Measurements from ENCODE around the gene ADD2. TPM values are rescaled to one million over a fixed set of nuclear protein-coding genes. Genes with fewer than 3 reads are reported as not detected.

Gene ADD2
- total and polyA plus RNA-seq, 2 experiments from 2014 or later: 4.7 to 40.0 TPM

- no peak within 1 kb of the TSS for H3K27ac ChIP-seq
- peak in 1 of 2 donors; percentile 33 for DNase-seq (ENCODE audit: low read depth in 1 of 2, low spot score in 1 of 2)
- no peaks in the 10 kb centered on the region for H3K9me3 ChIP-seq (ENCODE audit: low read depth)
- H3K27me3 ChIP-seq: peaks cover 94% of the 10 kb centered on the region
- peak within 1 kb of the TSS; percentile 20 for H3K4me3 ChIP-seq
- H3K36me3 ChIP-seq: no peaks in the 10 kb centered on the region
- H3K4me1 ChIP-seq (ENCODE audit: low read depth): peaks cover 4% of the 10 kb centered on the region
- TF ChIP-seq CTCF (IDR thresholded peaks at IDR 0.05; ENCODE audit: low read depth, low read length): no peak
Observed at GRCh38 chr2:70790136-70790828, 22.3 kb upstream of the ADD2 start, which contains the start of gene FIGLA. Gene FIGLA (minus strand): TSS chr2:70790643. CDS start chr2:70790638, 5 bp downstream.

DNA sequence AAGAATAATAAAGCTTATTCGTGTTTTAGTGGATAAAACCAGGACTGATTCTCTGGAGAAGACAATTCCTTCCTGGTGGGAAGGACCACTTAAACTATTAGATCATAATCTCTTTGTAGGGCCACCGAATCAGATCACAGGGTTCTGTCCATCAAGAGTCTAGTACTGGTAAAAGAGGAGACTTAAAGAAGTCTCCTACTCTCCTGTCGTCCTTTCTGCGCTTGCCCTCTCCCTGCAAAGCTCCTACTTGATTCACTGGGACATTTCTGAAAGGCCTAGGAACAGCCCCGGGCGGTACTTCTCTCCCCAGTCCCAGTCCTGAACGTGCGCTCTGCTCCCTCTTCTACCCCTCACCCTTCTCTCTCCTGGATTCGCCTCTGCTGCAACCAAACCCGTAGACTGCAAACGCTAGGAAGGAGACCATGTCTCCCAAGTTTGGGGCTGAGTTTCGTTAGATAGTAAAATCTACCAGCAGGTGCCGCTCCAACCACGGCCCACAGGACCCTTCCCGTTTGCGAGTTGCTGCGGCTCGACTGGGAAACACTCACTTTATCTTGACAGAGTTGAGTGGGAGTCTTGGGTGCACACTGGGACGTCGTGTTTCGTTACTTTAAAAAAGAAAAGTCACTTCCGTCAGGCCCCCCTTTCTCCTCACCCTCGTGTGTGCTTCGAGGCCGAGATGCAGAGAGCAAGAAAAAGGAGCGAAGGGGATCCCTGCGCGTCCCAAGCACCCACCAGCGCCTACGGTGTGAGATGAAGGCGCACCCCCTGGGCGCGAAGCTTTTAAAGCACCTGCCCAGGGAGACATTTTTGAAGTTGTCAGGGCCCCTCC is 21.5 kb upstream of the ADD2 start:
- H3K27ac ChIP-seq: no peak overlapping the region
- no peaks in the 10 kb centered on the region for H3K36me3 ChIP-seq
- peaks cover 90% of the 10 kb centered on the region for H3K27me3 ChIP-seq
- peak; percentile 68 to 84 for DNase-seq (ENCODE audit: low read depth in 1 of 2, low spot score in 1 of 2)
- TF ChIP-seq CTCF (IDR thresholded peaks at IDR 0.05; ENCODE audit: low read depth, low read length): peak; percentile 73
- H3K4me3 ChIP-seq: peak overlapping the region; percentile 20
- no peaks in the 10 kb centered on the region for H3K9me3 ChIP-seq (ENCODE audit: low read depth)
- H3K4me1 ChIP-seq (ENCODE audit: low read depth): peaks cover 4% of the 10 kb centered on the region

DNA sequence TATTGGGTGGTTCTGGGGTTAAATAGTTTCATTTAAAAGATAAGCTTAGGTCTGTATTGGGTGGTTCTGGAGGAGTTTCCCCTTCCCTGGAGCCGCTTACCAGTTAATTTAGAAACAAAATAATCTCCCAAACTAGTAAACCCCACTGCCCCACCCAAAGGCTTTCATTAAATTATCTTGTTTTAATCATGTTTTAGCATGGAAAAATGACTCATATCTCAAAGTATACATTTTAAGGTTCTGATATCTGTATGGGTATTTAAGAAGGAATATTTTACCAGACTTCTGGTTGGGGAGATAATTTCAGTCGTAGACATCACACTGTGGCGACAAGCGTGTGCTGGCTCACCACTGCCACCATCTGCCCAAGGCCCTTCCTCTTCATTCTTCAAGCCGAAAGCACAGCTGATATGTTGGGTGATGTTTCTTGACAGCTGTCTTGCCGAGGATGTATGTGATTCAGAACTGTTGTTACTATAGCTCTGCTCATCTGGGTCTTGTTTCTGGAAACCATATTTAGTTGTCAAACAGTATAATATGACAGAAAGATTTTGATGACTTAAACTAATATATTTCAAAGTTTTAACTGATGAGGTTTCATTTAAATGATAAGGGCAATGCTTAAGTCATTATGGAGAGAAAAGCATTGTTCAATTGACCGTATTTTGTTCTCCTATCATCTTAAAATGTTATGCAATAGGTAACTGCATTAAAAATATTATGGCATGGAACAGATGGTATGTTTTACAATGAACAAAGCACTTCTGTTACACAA is 17.3 kb upstream of the ADD2 start:
- Histone ChIP-seq H3K27ac (no peak overlapping the region), H3K4me1 (ENCODE audit: low read depth) (peaks cover 4% of the 10 kb centered on the region), H3K4me3 (no peak overlapping the region), H3K27me3 (peaks cover 48% of the 10 kb centered on the region), H3K9me3 (ENCODE audit: low read depth) (no peaks in the 10 kb centered on the region), H3K36me3 (no peaks in the 10 kb centered on the region)
- DNase-seq (ENCODE audit: low read depth in 1 of 2, low spot score in 1 of 2): peak; percentile 48 to 52
- peak; percentile 63 for TF ChIP-seq CTCF (IDR thresholded peaks at IDR 0.05; ENCODE audit: low read depth, low read length)

DNA sequence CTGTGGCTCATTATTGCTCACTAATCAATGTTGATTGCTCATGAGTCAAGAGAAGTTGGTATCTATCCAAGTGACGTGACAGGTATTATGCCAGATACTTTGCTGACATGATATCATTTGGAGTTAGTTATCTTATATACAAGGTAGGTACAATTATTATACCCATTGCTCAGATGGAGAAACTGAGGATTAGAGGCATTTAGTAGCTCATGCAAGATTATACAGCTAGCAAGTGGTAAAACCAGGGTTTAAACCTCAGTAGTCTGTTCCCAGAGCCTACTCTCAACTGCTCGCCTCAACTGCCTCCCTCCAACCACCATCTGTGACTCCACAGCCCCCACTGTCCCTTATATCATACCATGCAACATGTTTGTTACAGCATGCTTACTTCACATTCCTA is 16.3 kb upstream of the ADD2 start:
- Histone ChIP-seq H3K4me1 (ENCODE audit: low read depth) (no peaks in the 10 kb centered on the region), H3K36me3 (no peaks in the 10 kb centered on the region), H3K9me3 (ENCODE audit: low read depth) (no peaks in the 10 kb centered on the region), H3K27ac (no peak overlapping the region), H3K4me3 (no peak overlapping the region), H3K27me3 (peaks cover 38% of the 10 kb centered on the region)
- no peak for TF ChIP-seq CTCF (IDR thresholded peaks at IDR 0.05; ENCODE audit: low read depth, low read length)
- no peak for DNase-seq (ENCODE audit: low read depth in 1 of 2, low spot score in 1 of 2)

GRCh38 chr2:70779911-70780545 is 12.0 kb upstream of the ADD2 start:
- no peak for TF ChIP-seq CTCF (IDR thresholded peaks at IDR 0.05; ENCODE audit: low read depth, low read length)
- Histone ChIP-seq H3K27ac (no peak overlapping the region), H3K9me3 (ENCODE audit: low read depth) (no peaks in the 10 kb centered on the region), H3K4me3 (no peak overlapping the region), H3K4me1 (ENCODE audit: low read depth) (no peaks in the 10 kb centered on the region), H3K27me3 (no peaks in the 10 kb centered on the region), H3K36me3 (no peaks in the 10 kb centered on the region)
- DNase-seq (ENCODE audit: low read depth in 1 of 2, low spot score in 1 of 2): peak in 1 of 2 donors; percentile 28

Data from cardiac muscle cell (in vitro differentiated cells and primary cell).